Keratinocyte (primary cell): Measurements from ENCODE around the gene ITPKC. TPM values are rescaled to one million over a fixed set of nuclear protein-coding genes. Genes with fewer than 3 reads are reported as not detected.

ENCODE experiments used
- DNase-seq: peaks from one replicate; pipeline ENCODE4 v3.0.0-alpha.2; 2011; ENCODE audit warnings: low read depth, missing footprints, low spot score
- FAIRE-seq: peaks from 2 replicates; lab custom pipeline; 2011; peaks lifted over from hg19 to GRCh38; lab: Jason Lieb, UNC
- H2AFZ ChIP-seq: 2 replicates; pipeline ENCODE4 v1.6.0; 2012; ENCODE audit warnings: low read length, control low read depth, inconsistent platforms; ENCODE audit not compliant: control insufficient read depth
- H3K27ac ChIP-seq: 2 replicates; pipeline ENCODE4 v1.5.1; 2011; ENCODE audit warnings: low read length; ENCODE audit not compliant: control insufficient read depth, insufficient read depth
- H3K27me3 ChIP-seq: 3 replicates; pipeline ENCODE4 v1.6.0; 2011; ENCODE audit warnings: low read length; ENCODE audit not compliant: control insufficient read depth, insufficient read depth; ENCODE audit errors: extremely low read depth
- H3K36me3 ChIP-seq, 2 experiments: 2 replicates in 1 of 2; 3 replicates in 1 of 2; pipeline ENCODE4 v1.5.1; 2011; ENCODE audit warnings: low read length in 2 of 2, mild to moderate bottlenecking in 1 of 2; ENCODE audit not compliant: control insufficient read depth in 2 of 2, insufficient read depth in 2 of 2; ENCODE audit errors: extremely low read depth in 1 of 2
- H3K4me1 ChIP-seq: 3 replicates; pipeline ENCODE4 v1.5.1; 2011; ENCODE audit warnings: low read length; ENCODE audit not compliant: control insufficient read depth, insufficient read depth; ENCODE audit errors: extremely low read depth
- H3K4me2 ChIP-seq: 3 replicates; pipeline ENCODE4 v1.6.0; 2011; ENCODE audit warnings: low read depth, low read length; ENCODE audit not compliant: control insufficient read depth, insufficient read depth; ENCODE audit errors: extremely low read depth
- H3K4me3 ChIP-seq, 3 experiments: fragments of 200-600 bp in 1 of 3; sonication (generic) in 1 of 3; 2 replicates in 2 of 3; 3 replicates in 1 of 3; pipeline ENCODE4 v1.5.1; 2011 to 2016; ENCODE audit warnings: low read length in 3 of 3, mild to moderate bottlenecking in 3 of 3, control low read depth in 2 of 3, inconsistent platforms in 1 of 3, low read depth in 1 of 3, mixed read lengths in 1 of 3, mixed run types in 1 of 3, moderate library complexity in 1 of 3; ENCODE audit not compliant: control insufficient read depth in 2 of 3, insufficient read depth in 2 of 3; ENCODE audit errors: extremely low read depth in 1 of 3
- H3K79me2 ChIP-seq: 2 replicates; pipeline ENCODE4 v1.6.0; 2012; ENCODE audit warnings: low read length; ENCODE audit not compliant: control insufficient read depth, insufficient read depth
- H3K9ac ChIP-seq: 3 replicates; pipeline ENCODE4 v1.6.0; 2011; ENCODE audit warnings: low read length; ENCODE audit not compliant: control insufficient read depth, insufficient read depth; ENCODE audit errors: extremely low read depth
- H3K9me1 ChIP-seq: 3 replicates; pipeline ENCODE4 v1.6.0; 2011; ENCODE audit warnings: low read length; ENCODE audit not compliant: control insufficient read depth, insufficient read depth; ENCODE audit errors: extremely low read depth
- H3K9me3 ChIP-seq: 2 replicates; pipeline ENCODE4 v1.5.1; 2012; ENCODE audit warnings: low read depth, low read length; ENCODE audit not compliant: control insufficient read depth
- H4K20me1 ChIP-seq: 3 replicates; pipeline ENCODE4 v1.6.0; 2011; ENCODE audit warnings: low read length; ENCODE audit not compliant: control insufficient read depth, insufficient read depth; ENCODE audit errors: extremely low read depth
- CTCF ChIP-seq, 3 experiments: IDR thresholded peaks in 1 of 3; conservative IDR thresholded peaks in 1 of 3; optimal IDR thresholded peaks in 1 of 3; 2 replicates in 2 of 3; 3 replicates in 1 of 3; pipeline versions ENCODE3 to v1.5.1; 2011; ENCODE audit warnings: low read length in 3 of 3, mild to moderate bottlenecking in 3 of 3, moderate library complexity in 2 of 3, control low read depth in 1 of 3, inconsistent platforms in 1 of 3; ENCODE audit not compliant: insufficient read depth in 2 of 3; ENCODE audit errors: extremely low read depth in 1 of 3
- EZH2 ChIP-seq: IDR thresholded peaks from one replicate; pipeline ENCODE4 v1.6.1; 2012; ENCODE audit warnings: inconsistent platforms, mild to moderate bottlenecking, low read length, moderate library complexity
- dilution Hi-C: fragments of 300-500 bp; cut with MboI; formaldehyde crosslinking; loops from one replicate; pipeline ENCODE4 v1.7.0; 2020; ENCODE audit warnings: low sequenced_read_pairs; ENCODE audit not compliant: extremely low pct_ligation_motif_present
- polyA plus RNA-seq, 5 experiments: library from polyadenylated mRNA; depleted of rRNA in 3 of 5; stranded (reverse) in 3 of 5; stranded (forward) in 1 of 5; unstranded in 1 of 5; fragments of >200 nt; gene quantifications; 1 replicate in 1 of 5; 2 replicates in 3 of 5; 3 replicates in 1 of 5; pipeline versions ENCODE4 v1.2.1 to v1.2.3, GENCODE V29; 2011 to 2012; ENCODE audit warnings: missing spikeins in 2 of 5, low read depth in 1 of 5, low replicate concordance in 1 of 5

ITPKC gene
- polyA plus RNA-seq, 1 donor (not counting 4 experiments of a cell fraction or from before 2014, with no cell fraction given): 17.2 TPM

GRCh38 chr19:40733149-40733548 is 16.2 kb downstream of the ITPKC start:
- Histone ChIP-seq H3K79me2 (peaks cover 2% of the 10 kb centered on the region), H2AFZ (no peak overlapping the region), H3K9me3 (no peaks in the 10 kb centered on the region), H3K27ac (no peak overlapping the region), H3K36me3 (peaks cover 44 to 54% of the 10 kb centered on the region in 2 experiments), H3K9me1 (no peaks in the 10 kb centered on the region), H3K4me2 (no peak overlapping the region), H3K9ac (no peak overlapping the region), H3K4me1 (peaks cover 9% of the 10 kb centered on the region), H4K20me1 (no peaks in the 10 kb centered on the region), H3K27me3 (no peaks in the 10 kb centered on the region), H3K4me3 (no peak overlapping the region)
- FAIRE-seq (no peak), DNase-seq (no peak)
- dilution Hi-C loops: no loop called here
- TF ChIP-seq EZH2 (no peak), CTCF (optimal IDR thresholded peaks at IDR 0.05 in 1 of 3, IDR thresholded peaks at IDR 0.05 in 1 of 3, conservative IDR thresholded peaks at IDR 0.05 in 1 of 3; ENCODE audit: extremely low read depth in 1 of 3, insufficient read depth in 2 of 3, low read length in 3 of 3) (no peak)

- no peaks in the 10 kb centered on the region for H4K20me1 ChIP-seq
- no peak overlapping the region for H3K9ac ChIP-seq
- H3K4me2 ChIP-seq: no peak overlapping the region
- DNase-seq (no peak), FAIRE-seq (no peak)
- H3K4me1 ChIP-seq: peaks cover 9% of the 10 kb centered on the region
- no peaks in the 10 kb centered on the region for H3K9me3 ChIP-seq
- H3K9me1 ChIP-seq: no peaks in the 10 kb centered on the region
- no peak for TF ChIP-seq EZH2
- TF ChIP-seq CTCF (optimal IDR thresholded peaks at IDR 0.05 in 1 of 3, IDR thresholded peaks at IDR 0.05 in 1 of 3, conservative IDR thresholded peaks at IDR 0.05 in 1 of 3; ENCODE audit: extremely low read depth in 1 of 3, insufficient read depth in 2 of 3, low read length in 3 of 3): no peak
- H3K79me2 ChIP-seq: no peaks in the 10 kb centered on the region
- H3K27ac ChIP-seq: no peak overlapping the region
- peaks cover 52 to 66% of the 10 kb centered on the region in 2 experiments for H3K36me3 ChIP-seq
- dilution Hi-C loops: no loop called here
- no peaks in the 10 kb centered on the region for H3K27me3 ChIP-seq
- no peak overlapping the region for H3K4me3 ChIP-seq
- H2AFZ ChIP-seq: no peak overlapping the region
Observed at GRCh38 chr19:40735013-40735771, 18.3 kb downstream of the ITPKC start.
